Fibroblast of pulmonary artery (primary cell): Measurements from ENCODE around the gene IFT52.
A peak's percentile ranks its signal among the peaks of the same experiment; 100 is the strongest.

Source experiments
- DNase-seq: peaks from one replicate; pipeline ENCODE4 v3.0.0-alpha.2; 2010; ENCODE audit warnings: low read depth
- H3K4me3 ChIP-seq: replicated peaks from 2 replicates; pipeline ENCODE4 v1.5.1; 2011; ENCODE audit warnings: low read depth, mild to moderate bottlenecking, control low read depth, low read length, moderate library complexity
- TF ChIP-seq, protein P1 (sequence below): IDR thresholded peaks from 2 replicates; pipeline ENCODE4 v1.5.1; 2011; ENCODE audit warnings: mild to moderate bottlenecking, control low read depth, low read length, inconsistent platforms; ENCODE audit errors: missing control alignments

IFT52 gene

DNA sequence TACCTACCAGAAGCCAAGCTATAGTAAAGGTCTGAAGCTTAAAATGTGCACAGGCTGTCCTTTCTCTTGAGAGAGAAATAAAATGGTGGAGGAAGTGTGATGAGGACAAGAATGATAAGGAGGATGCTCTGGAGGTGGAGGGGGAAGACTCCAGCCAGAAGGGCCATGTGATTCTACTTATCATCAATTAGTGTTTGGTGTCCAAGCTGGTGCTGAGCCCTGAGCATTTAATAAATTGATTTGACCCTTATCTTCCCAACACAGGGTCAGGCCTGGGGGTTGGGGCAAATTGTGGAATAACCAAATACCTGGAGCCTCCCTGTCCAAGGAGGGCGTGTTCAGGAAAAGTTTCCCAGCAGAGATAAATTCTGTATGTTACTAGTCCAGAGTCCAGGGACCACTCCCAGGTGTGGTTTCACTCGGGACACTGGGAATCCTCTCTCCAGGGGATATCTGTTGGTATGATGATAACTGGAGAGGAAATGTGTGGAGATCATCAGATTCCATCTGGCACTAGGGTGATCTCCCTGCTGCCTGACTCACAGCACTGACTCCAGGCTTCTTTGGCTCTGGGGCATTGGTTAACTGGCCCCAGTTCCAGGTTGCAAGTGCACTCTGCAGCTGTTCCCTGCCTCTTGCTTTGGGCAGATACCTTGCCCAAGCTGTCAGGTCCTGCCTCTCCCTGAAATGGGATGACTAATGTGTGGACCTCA is 72.4 kb downstream of the IFT52 start:
- TF ChIP-seq, protein P1, sequence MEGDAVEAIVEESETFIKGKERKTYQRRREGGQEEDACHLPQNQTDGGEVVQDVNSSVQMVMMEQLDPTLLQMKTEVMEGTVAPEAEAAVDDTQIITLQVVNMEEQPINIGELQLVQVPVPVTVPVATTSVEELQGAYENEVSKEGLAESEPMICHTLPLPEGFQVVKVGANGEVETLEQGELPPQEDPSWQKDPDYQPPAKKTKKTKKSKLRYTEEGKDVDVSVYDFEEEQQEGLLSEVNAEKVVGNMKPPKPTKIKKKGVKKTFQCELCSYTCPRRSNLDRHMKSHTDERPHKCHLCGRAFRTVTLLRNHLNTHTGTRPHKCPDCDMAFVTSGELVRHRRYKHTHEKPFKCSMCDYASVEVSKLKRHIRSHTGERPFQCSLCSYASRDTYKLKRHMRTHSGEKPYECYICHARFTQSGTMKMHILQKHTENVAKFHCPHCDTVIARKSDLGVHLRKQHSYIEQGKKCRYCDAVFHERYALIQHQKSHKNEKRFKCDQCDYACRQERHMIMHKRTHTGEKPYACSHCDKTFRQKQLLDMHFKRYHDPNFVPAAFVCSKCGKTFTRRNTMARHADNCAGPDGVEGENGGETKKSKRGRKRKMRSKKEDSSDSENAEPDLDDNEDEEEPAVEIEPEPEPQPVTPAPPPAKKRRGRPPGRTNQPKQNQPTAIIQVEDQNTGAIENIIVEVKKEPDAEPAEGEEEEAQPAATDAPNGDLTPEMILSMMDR, result no peak
- no peak for DNase-seq
- H3K4me3 ChIP-seq, result no peak overlapping the region

DNA sequence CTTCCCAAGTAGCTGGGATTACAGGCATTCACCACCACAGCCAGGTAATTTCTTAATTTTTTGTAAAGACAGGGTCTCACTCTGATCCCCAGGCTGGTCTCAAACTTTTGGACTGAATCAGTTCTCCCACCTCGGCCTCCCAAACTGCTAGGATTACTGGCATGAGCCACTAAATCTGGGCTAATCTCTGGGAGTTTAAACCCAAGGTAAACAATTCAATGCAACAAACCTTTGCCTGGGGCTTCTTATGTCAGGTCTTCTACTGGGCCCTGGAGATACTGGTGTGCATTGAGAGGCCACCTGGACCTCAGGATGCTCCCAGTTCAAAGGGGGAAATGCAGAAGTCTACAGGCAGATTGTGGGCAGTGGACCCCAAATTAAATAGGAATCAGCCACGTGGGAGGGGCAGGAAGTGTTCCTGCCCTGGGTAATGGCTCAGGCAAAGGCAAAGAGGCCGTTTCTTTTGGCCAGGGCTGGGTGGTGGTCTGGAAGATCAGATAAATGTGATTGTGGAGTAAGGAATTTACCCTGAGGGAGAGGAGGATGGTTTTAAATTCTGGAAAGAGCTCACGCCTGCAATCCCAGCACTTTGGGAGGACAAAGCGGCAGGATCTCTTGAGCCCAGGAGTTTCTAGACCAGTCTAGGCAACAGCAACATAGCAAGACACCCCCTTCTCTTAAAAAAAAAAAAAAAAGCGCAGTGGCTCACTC is 74.9 kb downstream of the IFT52 start:
- TF ChIP-seq, protein P1, result no peak
- DNase-seq, result no peak
- no peak overlapping the region for H3K4me3 ChIP-seq

DNA sequence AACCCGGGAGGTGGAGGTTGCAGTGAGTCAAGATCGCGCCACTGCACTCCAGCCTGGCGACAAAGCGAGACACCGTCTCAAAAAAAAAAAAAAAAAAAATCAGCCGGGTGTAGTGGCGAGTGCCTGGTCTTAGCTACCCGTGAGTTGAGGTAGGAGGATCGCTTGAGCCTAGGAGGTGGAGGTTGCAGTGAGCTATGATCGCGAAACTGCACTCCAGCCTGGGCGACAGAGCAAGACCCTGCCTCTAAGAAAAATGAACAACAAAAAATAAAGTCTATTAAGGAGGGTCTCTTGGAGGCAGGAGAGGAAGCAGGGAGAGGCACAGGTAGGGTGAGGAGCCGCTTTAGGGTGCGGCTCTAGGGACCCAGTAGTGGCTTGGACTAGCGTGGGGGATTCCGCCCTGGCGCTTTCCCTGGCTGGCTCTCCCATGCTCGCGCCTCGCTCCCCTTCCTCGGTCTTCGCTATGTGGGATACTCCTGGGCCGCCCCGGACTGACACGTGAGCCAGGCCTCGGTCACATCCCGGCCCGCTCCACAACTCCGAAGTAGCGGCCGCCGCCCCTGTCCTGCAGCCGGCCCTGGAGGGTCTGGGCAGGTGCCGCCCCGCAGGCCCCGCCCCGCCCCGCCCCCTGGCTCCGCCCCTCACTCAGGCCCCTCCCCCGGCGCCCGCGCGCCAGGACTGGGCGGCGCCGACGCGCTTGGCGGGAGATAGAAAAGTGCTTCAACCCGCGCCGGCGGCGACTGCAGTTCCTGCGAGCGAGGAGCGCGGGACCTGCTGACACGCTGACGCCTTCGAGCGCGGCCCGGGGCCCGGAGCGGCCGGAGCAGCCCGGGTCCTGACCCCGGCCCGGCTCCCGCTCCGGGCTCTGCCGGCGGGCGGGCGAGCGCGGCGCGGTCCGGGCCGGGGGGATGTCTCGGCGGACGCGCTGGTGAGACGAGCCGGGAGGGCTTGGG is 75.9 kb downstream of the IFT52 start, which contains the start of gene MYBL2:
MYBL2 (plus strand) TSS at position 739 of the 953 bp plus-strand sequence; CDS start at position 909, 170 bp downstream.
- peak; percentile 60 for DNase-seq
- peak within 1 kb of the TSS; percentile 55 for H3K4me3 ChIP-seq
- TF ChIP-seq, protein P1, result no peak

DNA sequence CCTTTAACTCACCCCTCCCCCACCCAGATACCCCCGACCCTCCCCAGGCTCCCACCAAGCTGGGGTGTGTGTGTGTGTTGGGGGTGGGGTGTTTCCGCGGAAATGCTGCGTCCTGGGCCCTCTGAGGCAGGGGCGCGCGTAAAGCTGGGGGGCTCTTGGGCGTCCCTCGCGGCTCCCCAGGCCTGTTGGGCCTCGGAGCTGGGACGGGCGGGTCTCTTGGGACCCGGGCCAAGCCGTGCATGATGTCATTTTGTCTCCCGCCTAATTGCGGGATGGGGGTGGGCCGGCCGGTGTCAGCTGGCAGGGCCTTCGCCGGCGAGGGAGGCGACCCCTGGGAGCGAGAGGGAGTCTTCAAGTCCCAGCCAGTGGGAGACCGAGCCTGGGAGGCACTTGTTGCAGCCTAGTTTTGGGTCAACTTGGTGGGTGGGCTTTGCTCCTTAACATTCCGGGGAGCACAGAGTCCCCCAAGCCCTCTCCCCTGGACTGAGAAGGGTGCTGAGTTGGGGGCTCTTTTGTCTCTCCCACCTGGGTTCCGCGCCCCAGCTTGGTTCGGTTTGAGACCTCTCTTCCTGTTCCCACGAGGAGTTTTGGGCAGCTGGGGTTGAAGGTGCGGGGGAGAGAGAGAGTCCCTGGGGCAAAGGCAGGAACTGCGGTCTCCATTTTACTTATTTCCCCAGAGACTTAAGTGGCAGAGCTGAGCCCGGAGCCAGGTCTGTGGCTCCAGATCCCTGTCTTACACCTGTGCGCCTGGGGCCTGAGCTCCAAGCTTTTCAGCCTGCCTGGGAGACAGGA is 76.8 kb downstream of the IFT52 start:
- TF ChIP-seq, protein P1, result no peak
- peak overlapping the region; percentile 41 for H3K4me3 ChIP-seq
- no peak for DNase-seq

DNA sequence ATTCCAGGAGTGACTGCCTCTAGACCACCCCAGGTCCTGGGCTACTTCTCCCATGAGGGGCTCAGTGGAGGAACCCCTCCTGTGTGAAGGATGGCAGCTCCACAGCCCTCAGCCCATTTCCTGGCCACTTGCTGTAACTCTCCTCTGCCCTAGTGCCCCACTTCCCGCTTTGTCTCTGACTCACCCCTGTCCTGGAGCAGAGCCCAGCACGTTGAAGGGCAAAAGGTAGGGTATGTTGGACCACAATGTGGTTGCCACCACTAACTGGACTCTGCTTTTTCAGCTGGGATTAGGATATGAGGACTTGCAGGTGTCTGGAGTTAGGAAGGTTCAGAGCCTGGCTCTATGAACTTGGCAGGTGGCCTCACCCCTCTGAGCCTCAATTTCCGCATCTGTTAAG is 78.6 kb downstream of the IFT52 start:
- TF ChIP-seq, protein P1, result no peak
- DNase-seq, result peak; percentile 32
- H3K4me3 ChIP-seq, result no peak overlapping the region

DNA sequence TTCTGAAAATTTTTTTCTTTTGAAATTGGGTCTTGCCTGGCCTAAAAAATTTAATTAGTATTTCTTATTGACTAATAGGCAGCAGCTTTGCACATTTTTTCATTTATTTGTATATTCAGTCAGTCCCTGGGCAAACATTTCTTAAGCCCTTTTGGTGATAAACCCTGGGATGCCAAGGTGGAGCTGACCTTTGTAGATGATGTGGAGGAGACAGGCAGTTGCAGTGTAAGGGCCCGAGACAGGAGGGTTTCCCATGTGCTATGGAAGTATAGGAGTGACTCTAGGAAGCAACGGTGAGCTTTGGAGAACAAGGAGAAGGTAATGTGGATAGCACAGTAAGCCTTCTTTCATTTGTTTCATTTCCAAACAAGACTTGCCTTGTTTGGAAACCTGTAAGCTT is 79.7 kb downstream of the IFT52 start:
- no peak for DNase-seq
- TF ChIP-seq, protein P1, result no peak

More for the DNA sequence above, 79.7 kb downstream of the IFT52 start:
- H3K4me3 ChIP-seq, result no peak overlapping the region
